Muscle of back (tissue), 11 donors: ENCODE results near the gene SRSF4. TPM values are rescaled to one million over a fixed set of nuclear protein-coding genes. Genes with fewer than 3 reads are reported as not detected.
A peak's percentile ranks its signal among the peaks of the same experiment; 100 is the strongest.

Source experiments
- DNase-seq, 3 donors: peaks; one replicate each; pipeline versions ENCODE4 v3.0.0 to v3.0.0-alpha.2; 2013
- polyA plus RNA-seq, 10 donors: library from polyadenylated mRNA; unstranded; fragments of 120-200 nt; gene quantifications; one replicate each; pipeline ENCODE4 v1.2.1, GENCODE V29; 2013; ENCODE audit not compliant: insufficient read length in 10 of 10

Gene SRSF4
- polyA plus RNA-seq, 10 donors: 57.3 to 82.7 (median 64.0) TPM

- peak; percentile 97 for DNase-seq
These were observed 21.1 kb upstream of the SRSF4 start for GRCh38 chr1:29202584-29203340.

- DNase-seq: peak in 1 of 3 donors; percentile 61
These were observed 20.4 kb upstream of the SRSF4 start for GRCh38 chr1:29202053-29202452.

- DNase-seq: no peak
These were observed 19.9 kb upstream of the SRSF4 start for GRCh38 chr1:29201595-29202051.

- DNase-seq: no peak
These were observed 19.4 kb upstream of the SRSF4 start for GRCh38 chr1:29200906-29201594.

GRCh38 chr1:29197993-29198392, 16.3 kb upstream of the SRSF4 start:
- no peak for DNase-seq

GRCh38 chr1:29197590-29197924, 15.9 kb upstream of the SRSF4 start:
- DNase-seq: no peak

- peak in 1 of 3 donors; percentile 78 for DNase-seq
These were observed 15.3 kb upstream of the SRSF4 start for GRCh38 chr1:29196863-29197589.

GRCh38 chr1:29195881-29196291, 14.2 kb upstream of the SRSF4 start:
- DNase-seq: no peak

- no peak for DNase-seq
These were observed 12.3 kb upstream of the SRSF4 start for GRCh38 chr1:29193879-29194455.

- DNase-seq: no peak
These were observed 9.0 kb upstream of the SRSF4 start for GRCh38 chr1:29190718-29191117.

- no peak for DNase-seq
These were observed 5.0 kb upstream of the SRSF4 start for GRCh38 chr1:29186707-29187106.

GRCh38 chr1:29186252-29186651, 4.6 kb upstream of the SRSF4 start:
- no peak for DNase-seq

- no peak for DNase-seq
These were observed 1.6 kb upstream of the SRSF4 start for GRCh38 chr1:29183287-29183686.

- DNase-seq: no peak
These were observed 945 bp downstream of the SRSF4 start for GRCh38 chr1:29180497-29181412.

- DNase-seq: no peak
These were observed 2.0 kb downstream of the SRSF4 start for GRCh38 chr1:29179641-29180184.

- no peak for DNase-seq
These were observed 4.5 kb downstream of the SRSF4 start for GRCh38 chr1:29177022-29177705.

- DNase-seq: no peak
These were observed 5.1 kb downstream of the SRSF4 start for GRCh38 chr1:29176576-29176975.

GRCh38 chr1:29172415-29172939, 9.2 kb downstream of the SRSF4 start:
- DNase-seq: no peak

GRCh38 chr1:29171521-29171920, 10.2 kb downstream of the SRSF4 start:
- no peak for DNase-seq

GRCh38 chr1:29171089-29171488, 10.6 kb downstream of the SRSF4 start:
- DNase-seq: no peak
